Liver (tissue), 3 donors: ENCODE results near the gene DMRTB1.

ENCODE experiments used
- CTCF ChIP-seq: fragments of 150-350 bp; IDR thresholded peaks from 2 replicates; pipeline ENCODE4 v1.5.1; 2017; ENCODE audit warnings: improper control_type of control experiment, low read depth, low read length; ENCODE audit not compliant: missing input control
- FOXA1 ChIP-seq: IDR thresholded peaks from 2 replicates; pipeline ENCODE4 v1.6.1; 2016; ENCODE audit warnings: antibody characterized with exemption
- GABPA ChIP-seq, 2 donors: IDR thresholded peaks in 1 of 2; conservative IDR thresholded peaks in 1 of 2; 2 replicates each; pipeline ENCODE4 v1.6.1; 2016; ENCODE audit warnings: antibody characterized with exemption in 2 of 2, mild to moderate bottlenecking in 1 of 2, moderate library complexity in 1 of 2
- MAX ChIP-seq: IDR thresholded peaks from 2 replicates; pipeline ENCODE4 v1.6.1; 2016; ENCODE audit warnings: antibody characterized with exemption
- NR2F2 ChIP-seq: IDR thresholded peaks from 2 replicates; pipeline ENCODE4 v1.6.1; 2016; ENCODE audit warnings: antibody characterized with exemption
- RAD21 ChIP-seq, 2 donors: IDR thresholded peaks; 2 replicates each; pipeline ENCODE4 v1.6.1; 2016; ENCODE audit warnings: antibody characterized with exemption in 2 of 2, mild to moderate bottlenecking in 2 of 2
- SP1 ChIP-seq: IDR thresholded peaks from 2 replicates; pipeline ENCODE4 v1.6.1; 2018; ENCODE audit warnings: antibody characterized with exemption, mild to moderate bottlenecking
- YY1 ChIP-seq: IDR thresholded peaks from 2 replicates; pipeline ENCODE4 v1.6.1; 2016; ENCODE audit warnings: antibody characterized with exemption, mild to moderate bottlenecking
- ZBTB33 ChIP-seq: IDR thresholded peaks from 2 replicates; pipeline ENCODE4 v1.6.1; 2016; ENCODE audit warnings: antibody characterized with exemption
- donor health status: healthy.
- donor health status: healthy.

DNA sequence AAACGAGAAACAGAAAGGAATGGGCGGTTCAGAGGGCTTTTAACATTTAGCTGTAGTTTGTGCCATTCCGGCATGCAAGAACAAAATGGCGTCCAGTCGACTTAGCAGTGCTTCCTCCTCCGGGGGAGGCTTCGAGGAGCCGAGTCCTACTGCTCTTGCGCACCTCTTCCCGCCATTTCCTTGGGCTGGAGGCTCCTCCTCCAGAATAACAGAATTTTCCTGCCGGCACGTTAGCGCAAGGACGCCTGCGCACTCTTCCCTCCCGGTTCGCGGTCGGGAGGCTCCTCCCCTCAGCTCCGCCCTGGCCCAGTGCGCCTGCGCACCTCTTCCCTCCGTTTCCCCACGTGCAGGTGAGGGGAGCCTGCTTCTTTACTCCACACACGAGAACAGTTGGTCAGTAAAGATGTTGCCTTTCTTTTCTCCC is 1.0 kb downstream of the DMRTB1 start:
- TF ChIP-seq CTCF, result no peak
- TF ChIP-seq YY1, result no peak
- no peak for TF ChIP-seq RAD21 (IDR thresholded peaks at IDR 0.05)
- TF ChIP-seq SP1, result no peak
- TF ChIP-seq FOXA1, result no peak
- no peak for TF ChIP-seq MAX
- no peak for TF ChIP-seq GABPA (IDR thresholded peaks at IDR 0.05 in 1 of 2, conservative IDR thresholded peaks at IDR 0.05 in 1 of 2)
- TF ChIP-seq NR2F2, result no peak
- TF ChIP-seq ZBTB33, result no peak
